Measurements from ENCODE around the gene LARGE2. TPM values are rescaled to one million over a fixed set of nuclear protein-coding genes. Genes with fewer than 3 reads are reported as not detected.

Gene LARGE2
- total RNA-seq, 1 experiment from 2014 or later = not detected

- no peak for DNase-seq (ENCODE audit: low read depth)
These were observed 6.2 kb downstream of the LARGE2 start for GRCh38 chr11:45928535-45929215.

GRCh38 chr11:45929486-45930030 is 7.1 kb downstream of the LARGE2 start:
- DNase-seq (ENCODE audit: low read depth) = peak; percentile 42

GRCh38 chr11:45930031-45930794 is 7.8 kb downstream of the LARGE2 start:
- DNase-seq (ENCODE audit: low read depth) = no peak

GRCh38 chr11:45930951-45931570 is 8.6 kb downstream of the LARGE2 start:
- DNase-seq (ENCODE audit: low read depth) = no peak

- DNase-seq (ENCODE audit: low read depth) = no peak
These were observed 9.3 kb downstream of the LARGE2 start for GRCh38 chr11:45931739-45932138.

GRCh38 chr11:45932217-45932616 is 9.8 kb downstream of the LARGE2 start:
- no peak for DNase-seq (ENCODE audit: low read depth)

- DNase-seq (ENCODE audit: low read depth) = peak; percentile 69
These were observed 10.8 kb downstream of the LARGE2 start for GRCh38 chr11:45933131-45933831.

GRCh38 chr11:45933846-45934579 is 11.6 kb downstream of the LARGE2 start:
- no peak for DNase-seq (ENCODE audit: low read depth)

- DNase-seq (ENCODE audit: low read depth) = no peak
These were observed 12.3 kb downstream of the LARGE2 start for GRCh38 chr11:45934580-45935318.

- no peak for DNase-seq (ENCODE audit: low read depth)
These were observed 13.1 kb downstream of the LARGE2 start for GRCh38 chr11:45935349-45936064.

GRCh38 chr11:45936511-45937054 is 14.1 kb downstream of the LARGE2 start:
- DNase-seq (ENCODE audit: low read depth) = no peak

- DNase-seq (ENCODE audit: low read depth) = no peak
These were observed 15.5 kb downstream of the LARGE2 start for GRCh38 chr11:45937916-45938315.

- DNase-seq (ENCODE audit: low read depth) = no peak
These were observed 17.4 kb downstream of the LARGE2 start for GRCh38 chr11:45939836-45940235.

GRCh38 chr11:45941285-45941684 is 18.8 kb downstream of the LARGE2 start:
- no peak for DNase-seq (ENCODE audit: low read depth)

- DNase-seq (ENCODE audit: low read depth) = no peak
These were observed 19.9 kb downstream of the LARGE2 start for GRCh38 chr11:45942381-45942780.

GRCh38 chr11:45945397-45945999 is 23.0 kb downstream of the LARGE2 start:
- no peak for DNase-seq (ENCODE audit: low read depth)

- no peak for DNase-seq (ENCODE audit: low read depth)
These were observed 25.4 kb downstream of the LARGE2 start for GRCh38 chr11:45947885-45948284.

- no peak for DNase-seq (ENCODE audit: low read depth)
These were observed 25.9 kb downstream of the LARGE2 start for GRCh38 chr11:45948356-45948755.

- no peak for DNase-seq (ENCODE audit: low read depth)
These were observed 27.5 kb downstream of the LARGE2 start for GRCh38 chr11:45949992-45950407.
